Effector CD8-positive, alpha-beta T cell (primary cell): ENCODE data around the gene PAX6.

Experiments used
- DNase-seq: peaks from one replicate; lab custom pipeline; 2025; lab: John Stamatoyannopoulos, UW
- total RNA-seq, 4 experiments: gene quantifications; one replicate each; lab custom pipeline; 2026; lab: John Stamatoyannopoulos, UW

The PAX6 gene
- 0 to 0.72 (median 0.09) reads per million in 4 experiments for total RNA-seq

DNA sequence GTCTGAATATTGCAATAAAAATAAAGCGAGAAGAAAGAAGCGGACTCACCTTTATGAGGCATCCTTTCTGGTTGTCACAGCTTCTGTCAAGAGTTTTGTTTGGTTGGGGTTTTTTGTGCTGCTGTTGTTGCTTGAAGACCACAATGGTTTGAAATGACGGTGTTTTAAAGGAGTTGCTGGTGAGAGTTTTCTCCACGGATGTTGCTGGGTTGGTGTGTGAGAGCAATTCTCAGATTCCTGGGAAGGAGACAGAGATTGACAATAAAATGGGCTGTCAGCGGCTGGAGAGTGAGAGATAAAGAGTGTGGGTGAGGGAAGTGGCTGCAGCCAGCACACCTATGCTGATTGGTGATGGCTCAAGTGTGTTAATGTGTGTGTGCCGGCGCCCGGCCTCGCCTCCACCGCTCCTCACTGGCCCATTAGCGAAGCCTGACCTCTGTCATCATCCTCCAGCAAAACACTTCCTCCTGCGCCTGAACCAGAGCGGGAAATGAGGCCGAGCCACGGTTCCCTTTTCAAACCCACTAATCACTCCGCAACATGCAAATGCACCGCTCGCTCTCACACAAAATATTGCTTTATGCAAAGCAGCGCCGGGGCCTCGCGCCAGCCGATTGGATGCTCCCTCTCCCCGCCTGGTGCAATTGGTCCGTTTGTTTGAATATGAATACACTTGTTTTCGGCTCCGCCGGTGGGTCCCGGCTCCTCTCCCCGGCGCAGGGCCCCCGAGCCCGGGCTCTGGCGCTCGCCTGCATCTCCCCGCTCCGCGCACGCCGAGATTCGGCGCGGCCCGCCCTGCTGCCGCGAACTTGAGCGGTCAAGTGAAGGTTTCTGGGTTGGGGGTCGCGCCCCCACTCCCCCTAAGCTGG, at the start of gene PAX6:
TSS of gene PAX6 (minus strand) at position 544 of the 869 bp plus-strand sequence. CDS start 4,911 bp downstream, outside the sequence.
- DNase-seq = no peak

DNA sequence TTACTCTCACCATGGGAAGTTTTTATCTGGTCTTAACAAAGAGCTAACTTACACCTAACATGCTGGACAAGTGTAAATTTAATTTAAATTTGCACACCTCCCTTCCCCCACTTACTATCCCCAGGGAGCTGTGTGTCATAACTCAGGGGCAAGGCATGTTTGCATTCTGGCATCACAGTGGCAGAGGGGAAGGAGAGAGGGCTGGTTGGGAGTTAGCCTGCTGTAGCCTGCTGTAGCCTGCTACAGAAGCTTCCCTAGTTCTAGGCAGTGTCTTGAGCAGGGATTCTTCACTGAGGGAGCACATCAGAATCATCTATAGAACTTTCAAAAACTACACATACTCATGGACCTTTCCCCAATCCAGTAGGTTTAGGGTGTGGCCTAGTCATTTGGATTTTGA, 49.3 kb upstream of the PAX6 start:
- DNase-seq = no peak

DNA sequence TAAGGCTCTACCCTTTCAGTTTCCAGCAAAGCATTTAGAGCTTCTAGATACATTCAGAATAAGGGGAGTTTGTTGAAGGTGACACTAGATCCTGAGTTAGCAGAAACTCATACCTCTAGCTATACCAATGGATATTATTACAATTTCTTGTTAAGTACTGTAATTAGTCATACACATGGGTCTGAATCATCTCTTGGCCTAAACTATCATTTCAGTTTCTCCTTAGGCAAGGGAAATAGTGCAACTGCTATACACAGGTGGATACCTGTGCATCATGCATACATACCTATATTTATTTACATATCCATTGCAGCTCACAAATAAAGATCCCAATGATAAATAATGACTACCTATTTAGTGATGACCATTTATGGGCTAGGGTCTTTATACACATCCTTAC, 45.1 kb upstream of the PAX6 start:
- no peak for DNase-seq

DNA sequence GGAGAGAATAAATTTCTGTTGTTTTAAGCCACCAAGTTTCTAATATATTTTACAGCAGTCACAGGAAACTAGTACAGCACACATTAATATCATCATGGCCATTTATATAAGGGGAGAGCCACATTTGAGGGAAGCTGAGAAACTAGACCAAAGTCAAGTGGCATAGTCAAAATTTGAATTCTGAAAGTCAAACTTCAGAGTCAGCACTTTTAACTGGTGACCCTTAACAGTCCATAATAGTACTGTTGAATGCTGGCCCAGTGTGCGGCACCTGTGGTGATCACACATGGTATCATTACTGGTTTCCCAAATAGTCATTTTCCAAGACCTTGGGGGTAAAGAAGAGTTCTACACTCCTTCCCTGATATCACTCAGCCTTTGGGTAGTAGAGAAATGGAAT, 44.3 kb upstream of the PAX6 start:
- no peak for DNase-seq

DNA sequence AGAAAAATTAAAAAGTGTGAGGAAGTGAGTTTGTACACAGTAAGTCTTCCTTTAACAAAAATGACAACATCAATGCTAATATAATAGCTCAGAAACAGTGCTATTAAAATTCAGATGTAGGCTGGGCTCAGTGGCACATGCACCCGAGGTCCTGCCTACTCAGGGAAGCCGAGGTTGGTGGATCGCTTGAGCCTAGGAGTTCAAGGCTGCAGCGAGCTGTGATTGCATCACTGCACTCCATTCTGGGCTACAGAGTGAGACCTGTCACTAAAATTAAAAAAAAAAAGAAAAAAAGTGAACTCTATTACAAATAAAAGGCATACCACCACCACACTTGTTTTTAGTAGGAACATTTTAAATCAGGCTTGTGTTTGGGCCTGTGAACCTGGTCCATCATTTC, 39.2 kb upstream of the PAX6 start:
- no peak for DNase-seq

DNA sequence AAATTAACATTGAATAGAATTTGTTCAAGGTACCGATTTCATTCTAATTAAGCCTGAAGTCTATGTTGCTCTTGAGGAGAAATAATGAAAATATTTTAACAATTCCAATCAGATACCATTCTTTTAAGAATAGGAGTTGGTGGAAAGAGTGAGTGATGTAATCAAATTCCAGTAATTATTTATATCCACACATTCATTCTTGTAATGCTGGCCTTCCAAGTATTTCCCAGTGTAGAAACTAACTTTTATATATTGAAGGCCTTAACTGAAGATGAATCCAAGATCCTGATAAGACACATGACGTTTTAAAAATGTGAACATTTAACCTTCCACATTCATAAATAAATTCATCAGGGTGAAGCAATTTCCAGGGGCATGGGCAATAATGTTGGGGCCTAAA, 36.6 kb upstream of the PAX6 start:
- DNase-seq = no peak

DNA sequence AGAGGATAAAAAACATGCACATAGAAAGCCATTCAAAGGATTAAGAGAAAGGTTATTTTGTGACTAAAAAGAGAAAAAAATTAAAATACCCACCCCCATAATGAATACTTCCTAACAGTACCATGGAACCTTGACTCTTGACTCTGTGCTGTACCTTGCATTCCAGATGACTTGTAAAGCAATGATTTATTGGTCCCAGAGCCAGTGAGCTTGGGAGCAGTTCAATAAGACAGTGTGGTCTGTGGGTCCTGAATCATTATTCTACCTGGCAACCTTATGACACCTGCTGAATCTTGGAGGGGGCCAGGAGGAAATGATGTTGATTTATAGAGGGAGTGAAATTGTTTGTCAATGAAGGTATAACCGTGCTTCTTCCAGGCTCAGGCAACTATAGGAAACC, 34.2 kb upstream of the PAX6 start:
- no peak for DNase-seq

DNA sequence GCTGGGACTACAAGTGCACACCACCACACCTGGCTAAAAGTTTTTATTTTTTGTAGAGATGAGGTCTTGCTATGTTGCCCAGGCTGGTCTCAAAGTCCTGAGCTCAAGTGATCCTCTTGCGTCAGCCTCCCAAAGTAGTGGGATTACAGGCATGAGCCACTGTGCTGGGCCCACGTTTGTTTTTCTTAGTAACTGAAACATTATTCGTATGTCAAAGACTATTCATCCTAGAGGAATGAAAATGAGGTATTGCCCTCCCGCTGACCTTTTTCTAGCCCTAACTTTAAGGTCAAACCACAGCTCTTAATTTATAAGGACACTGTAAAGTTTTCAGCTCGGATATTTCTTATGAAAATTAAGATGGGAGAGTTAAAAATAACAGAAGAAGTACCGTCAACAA, 33.2 kb upstream of the PAX6 start:
- DNase-seq = no peak

DNA sequence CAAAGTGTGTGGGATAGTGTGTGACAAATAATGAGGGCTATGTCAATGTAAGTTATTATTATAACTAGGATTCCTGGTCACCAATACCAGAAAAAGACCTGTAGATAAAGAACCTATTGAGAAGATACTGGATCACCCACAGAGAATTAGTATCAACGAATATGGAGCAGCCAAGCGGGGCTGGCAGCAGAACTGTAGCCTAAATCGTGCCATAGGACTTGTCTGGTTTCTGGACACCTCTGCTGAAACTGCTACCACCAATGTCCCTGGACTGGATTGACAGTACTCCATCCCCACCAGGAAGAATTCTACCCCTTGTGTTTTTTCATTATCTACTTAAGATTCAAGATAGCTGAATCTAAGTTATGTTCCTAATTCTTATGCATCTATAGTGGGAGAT, 30.3 kb upstream of the PAX6 start:
- DNase-seq = no peak

DNA sequence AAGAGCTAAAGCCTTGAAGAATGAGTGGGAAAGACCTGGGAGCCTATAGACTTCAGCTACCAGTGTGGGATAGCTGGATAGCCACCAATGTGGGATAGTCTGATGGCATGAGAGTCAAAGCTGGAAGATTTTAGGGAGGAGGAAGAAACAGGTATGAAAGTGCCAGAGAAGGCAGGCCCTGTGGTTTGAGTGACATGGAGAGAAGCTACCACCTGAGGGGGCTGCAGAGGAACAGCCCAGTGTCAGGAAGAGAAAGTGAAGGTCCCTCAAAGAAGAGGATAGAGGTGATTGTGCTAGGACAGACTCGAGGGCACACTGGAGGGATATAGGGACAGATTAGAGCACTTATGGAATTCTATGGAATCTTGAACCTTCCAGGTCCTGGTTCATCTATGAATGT, 23.1 kb upstream of the PAX6 start:
- DNase-seq = no peak

DNA sequence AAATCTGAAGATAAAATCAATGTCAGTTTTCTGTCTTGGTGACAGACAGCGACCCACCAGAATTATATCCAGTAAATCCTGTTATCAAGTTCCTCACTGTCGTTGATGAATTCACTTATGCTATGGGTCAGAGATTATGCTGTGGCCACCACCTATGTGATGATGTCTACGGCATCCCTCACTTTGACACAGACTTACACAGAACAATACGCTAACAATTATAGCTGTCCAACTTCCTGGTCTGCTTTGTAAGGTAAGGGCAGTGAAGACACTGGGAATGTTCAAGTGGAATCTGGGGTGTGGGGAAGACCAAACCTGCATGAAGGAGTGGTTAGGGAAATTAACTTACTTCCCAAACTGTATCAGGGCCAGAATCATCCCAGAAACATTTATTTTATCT, 19.3 kb upstream of the PAX6 start:
- no peak for DNase-seq

DNA sequence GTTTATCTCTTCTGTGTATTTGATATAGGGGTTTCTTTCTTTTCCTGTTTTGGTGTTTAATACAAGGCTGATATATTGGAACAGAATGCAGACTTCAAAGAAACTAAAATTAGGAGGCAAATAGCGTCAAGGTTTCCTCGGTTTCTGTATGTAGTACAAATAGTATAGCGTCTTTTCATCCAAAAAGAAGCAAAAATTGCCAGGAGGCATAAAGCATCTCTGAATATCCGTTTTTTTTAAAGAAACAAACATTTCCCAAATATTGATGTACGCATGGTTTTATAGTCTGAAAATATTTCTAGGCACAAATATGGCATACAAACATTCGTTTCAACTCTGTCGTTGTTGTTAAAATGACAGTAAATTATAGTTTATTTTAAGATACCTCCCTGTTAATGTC, 17.1 kb upstream of the PAX6 start:
- DNase-seq = no peak

DNA sequence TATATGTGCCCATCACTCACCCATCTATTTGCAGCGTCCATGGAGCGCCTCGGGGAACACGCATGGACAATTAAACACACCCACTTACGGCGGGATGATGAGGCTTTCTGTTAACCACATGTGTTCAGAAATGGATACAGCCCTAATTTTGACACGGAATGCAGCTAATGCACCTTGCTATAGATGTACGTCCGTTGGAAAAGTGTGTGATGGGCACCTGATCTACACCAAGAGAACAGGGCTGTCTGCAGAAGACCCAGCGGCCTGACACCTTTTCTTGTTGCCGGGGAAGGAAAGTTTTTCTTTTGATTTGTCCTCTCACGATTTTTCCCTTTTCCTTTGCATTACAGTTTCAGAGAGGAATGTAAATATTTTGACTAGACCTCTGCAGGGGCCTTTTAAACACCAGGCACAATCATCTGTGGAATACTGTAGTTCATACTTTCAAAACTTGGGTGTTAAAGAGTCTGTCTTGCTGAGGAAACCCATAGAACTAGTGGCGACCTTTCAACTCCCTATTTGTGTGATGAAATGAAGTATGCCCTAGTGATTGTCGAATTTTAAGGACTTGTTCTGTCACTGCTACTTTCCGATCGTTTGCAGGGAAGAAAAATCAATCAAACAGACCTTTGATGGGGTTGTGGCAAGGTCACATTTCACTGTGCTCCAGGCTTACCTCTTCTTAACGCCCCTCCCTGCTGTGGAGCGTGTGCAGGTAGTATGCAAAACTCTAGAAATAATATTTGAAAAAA, 16.5 kb upstream of the PAX6 start:
- no peak for DNase-seq

DNA sequence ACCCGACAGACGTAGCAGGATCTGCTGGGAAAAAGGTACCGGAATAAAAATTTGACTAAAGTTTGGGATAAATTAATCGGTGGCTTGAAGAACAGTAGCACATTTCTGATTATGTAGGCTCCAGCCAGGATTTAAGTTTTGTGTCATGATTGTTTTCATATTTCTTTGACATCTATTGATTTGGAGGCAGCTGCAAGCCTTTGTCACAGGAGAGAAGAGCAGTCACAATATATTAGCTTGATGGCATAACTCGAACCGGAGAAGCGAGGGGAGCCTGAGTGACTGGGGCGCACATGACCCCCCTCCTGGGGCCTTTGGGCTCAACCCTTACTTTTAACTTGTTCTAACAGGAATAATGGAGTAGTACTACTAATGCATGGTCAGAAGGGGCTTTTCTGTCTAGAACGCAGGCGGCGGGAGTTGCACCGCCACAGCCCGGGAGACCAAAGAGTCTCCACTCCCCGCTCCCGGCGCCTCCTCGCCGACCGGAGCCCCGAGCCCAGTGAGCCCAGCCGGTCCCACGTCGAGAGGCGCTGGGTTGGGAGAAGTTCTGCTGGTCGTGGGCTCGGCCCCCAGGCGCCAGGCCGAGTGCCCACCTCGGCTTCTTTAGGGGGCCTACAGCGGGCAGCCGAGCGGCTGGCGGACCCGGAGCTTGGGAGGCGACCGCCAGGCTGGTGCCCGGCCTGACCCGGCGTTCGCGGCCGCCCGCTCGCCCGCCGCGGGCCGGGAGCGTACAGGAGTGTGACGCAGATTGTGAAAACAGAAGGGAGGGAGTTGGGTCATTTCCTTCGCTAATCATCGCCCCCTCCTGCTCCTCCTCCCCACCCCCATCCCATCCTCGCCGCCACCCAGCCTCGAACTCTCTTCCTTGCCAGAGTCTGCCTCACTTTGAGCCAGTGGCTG, 15.7 kb upstream of the PAX6 start:
- DNase-seq = no peak

DNA sequence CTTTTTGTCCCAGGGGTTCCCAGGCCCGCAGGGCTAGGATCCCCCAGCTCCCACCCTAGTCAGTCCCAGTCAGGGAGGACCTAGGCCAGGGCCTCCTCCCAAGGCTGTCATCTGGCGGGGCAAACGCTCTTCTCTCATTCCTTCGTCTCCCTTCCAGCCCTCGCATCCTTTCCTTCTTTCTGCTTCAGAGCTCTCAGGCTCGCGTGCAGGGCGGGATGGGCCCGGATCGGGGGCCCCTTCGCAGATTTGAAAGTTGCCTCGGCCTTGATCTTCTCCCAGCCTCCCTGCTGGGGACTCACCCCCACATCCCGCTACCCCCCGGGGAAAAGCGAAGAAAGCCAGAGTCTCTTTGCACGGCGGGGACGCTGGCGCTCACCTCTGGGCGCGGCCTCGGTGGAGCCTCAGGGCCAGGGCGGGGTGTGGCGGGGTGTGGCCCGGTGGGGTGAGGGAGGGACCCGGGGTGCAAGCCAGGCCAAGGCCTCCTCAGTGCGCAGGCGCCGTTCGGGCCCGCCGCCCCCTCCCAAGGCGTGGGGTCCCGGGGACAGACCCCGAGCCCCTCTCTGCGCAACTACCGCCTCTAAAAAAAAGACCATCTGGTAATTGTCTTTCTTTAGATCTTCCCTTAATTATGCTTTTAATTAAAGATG, 14.8 kb upstream of the PAX6 start:
- no peak for DNase-seq

DNA sequence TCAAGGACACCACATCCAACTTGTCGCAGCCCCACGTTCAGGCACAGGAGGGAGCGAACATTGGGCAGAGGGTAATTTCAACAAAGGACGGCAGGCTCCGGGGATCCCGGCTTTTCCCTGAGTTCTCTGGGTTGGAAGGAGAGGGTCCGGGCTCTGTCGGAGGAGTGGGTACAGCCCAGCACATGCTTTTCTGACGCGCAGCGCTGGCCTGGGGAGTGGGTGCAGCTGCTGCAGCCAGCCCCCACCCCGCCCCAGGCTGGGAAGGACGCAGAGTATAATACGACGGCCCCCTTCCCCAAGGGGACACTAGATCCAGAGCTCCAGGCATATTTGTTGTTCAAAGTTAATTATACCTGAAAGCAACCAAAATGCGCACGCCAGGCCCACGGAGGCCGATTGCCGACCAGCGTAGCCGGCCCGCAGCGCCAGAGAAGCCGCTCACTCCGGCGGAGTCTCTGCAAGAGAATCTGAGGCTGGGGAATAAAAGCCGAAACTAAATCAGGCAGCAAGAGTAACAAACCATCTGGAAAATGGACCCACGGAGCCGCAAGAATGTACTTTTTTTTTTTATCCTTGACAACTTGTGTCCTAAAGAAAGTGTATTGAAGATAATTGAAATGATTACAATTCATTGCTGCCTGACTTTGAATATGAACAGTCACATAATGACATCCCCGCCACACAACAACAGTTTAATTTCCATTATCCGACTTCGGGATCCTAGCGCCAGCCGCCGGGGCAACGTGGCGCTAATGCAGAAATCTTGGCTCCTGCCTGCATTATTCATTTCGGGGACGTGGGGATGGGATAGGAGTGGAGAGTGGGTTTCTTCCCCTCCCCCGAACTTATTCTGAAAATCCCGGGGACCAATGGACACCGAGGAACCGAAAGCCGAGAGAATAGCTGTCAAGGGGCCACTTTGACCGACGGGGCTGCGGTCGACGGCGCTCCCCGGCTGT, 14.0 kb upstream of the PAX6 start:
- DNase-seq = no peak

DNA sequence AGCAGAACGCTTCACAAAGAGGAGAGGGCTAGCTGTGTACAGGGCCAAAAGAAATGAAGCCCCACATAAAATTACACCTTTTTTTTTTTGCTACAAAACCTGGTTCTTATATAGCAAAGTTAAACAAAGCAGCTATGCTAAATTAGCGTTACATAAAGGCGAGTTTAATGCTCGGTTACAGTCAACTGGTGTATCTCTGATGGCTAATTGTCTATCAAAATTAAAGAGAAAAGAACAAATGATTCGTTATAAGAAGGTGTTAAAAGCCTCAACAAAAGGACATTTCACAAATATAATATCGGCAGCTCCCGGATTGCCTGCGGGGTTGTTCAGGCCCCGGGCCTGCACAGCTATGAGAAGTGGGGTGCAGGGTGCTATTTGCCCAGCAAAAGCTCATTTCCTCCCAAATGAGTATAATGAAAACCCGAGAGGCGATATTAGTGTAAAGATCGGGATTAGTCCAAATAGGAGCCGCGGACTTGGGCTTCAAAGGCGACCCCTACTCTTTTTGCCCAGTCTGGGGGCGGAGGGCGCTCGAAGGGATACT, 13.3 kb upstream of the PAX6 start:
- no peak for DNase-seq

DNA sequence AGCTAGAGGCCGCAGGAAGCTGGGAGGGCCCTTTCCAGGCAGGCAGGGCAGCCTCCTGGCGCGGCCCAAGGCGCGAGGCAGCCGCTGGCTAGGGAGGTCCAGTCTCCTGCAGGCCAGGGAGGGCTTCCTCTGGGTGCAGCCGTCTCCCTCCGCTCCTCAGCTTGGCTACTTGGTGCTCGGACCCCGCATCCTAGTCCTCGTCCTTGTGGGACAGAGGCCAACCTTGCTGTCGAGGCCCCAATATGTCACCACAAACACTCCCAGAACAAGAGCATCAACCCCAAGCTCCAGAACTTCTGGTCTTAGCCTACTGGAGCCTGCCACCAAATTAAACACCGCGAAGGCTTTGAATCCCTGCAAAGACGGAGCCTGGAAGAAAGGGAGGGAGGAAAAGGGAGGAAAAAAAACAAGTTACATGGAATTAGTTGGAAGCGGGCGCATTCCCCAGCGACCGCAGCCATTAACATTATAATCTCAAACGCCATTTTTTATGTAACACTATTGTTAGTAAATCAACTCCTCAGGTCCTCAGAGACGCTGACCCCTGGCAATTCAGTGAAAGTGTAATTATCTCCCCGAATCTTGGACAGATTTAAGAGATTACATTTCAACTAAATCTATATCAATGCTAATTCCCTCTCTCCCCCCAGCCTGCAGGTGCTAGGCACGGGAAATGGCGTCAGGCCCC, 12.7 kb upstream of the PAX6 start:
- no peak for DNase-seq

DNA sequence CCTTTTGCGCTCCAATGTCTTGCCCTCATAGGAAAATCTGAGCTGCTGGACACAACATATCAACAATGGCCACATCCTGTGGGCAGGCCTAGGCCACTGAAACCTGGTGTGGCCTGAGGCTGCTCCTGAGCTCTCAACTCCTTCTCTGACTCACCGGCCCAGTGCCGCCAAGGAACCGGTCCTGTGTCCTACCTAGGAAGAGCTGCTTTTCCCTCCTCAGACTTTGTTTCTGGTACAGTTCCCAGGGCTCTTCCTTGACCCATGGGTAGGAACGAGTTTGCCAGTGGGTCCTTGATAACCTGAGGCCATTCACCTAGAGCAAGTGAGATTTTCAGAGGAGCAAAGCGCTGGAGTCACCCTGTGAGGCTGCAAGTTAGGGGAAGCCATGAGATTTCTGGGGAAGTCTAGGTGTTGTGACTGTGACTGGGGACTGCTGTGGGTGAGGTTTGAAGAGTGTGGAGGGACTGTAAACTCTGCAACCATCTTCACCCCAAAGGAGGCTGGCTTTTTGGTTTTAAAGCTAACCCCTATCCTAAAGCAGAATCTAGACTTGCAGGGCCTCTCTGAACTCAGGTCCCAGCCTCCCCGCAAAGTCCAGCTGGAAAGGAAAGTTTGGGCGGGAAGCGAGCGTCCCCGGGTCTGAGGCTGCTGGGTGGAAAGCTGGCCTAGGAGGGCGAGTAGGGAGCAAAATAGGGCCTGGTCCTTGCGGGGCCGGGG, 12.0 kb upstream of the PAX6 start:
- DNase-seq = no peak
